Lower leg skin (tissue), 4 donors: ENCODE measurements around the gene RAB11FIP3. TPM values are rescaled to one million over a fixed set of nuclear protein-coding genes. Genes with fewer than 3 reads are reported as not detected.

Experiments
- DNase-seq, 2 donors: peaks; one replicate each; pipeline ENCODE4 v3.0.0-alpha.2; 2019; ENCODE audit warnings: low spot score in 2 of 2
- H3K4me3 ChIP-seq: fragments of 200-600 bp; sonication (generic); 2 replicates; pipeline ENCODE4 v1.5.1; 2017; ENCODE audit warnings: mild to moderate bottlenecking, low read depth; ENCODE audit not compliant: poor library complexity, severe bottlenecking
- POLR2A ChIP-seq, 2 donors: fragments of 450-650 bp; IDR thresholded peaks; one replicate each; pipeline ENCODE4 v1.6.1; 2016 to 2017; ENCODE audit warnings: antibody characterized with exemption in 2 of 2, mild to moderate bottlenecking in 1 of 2, moderate library complexity in 1 of 2
- WGBS, 2 donors: methylation state at CpG; one replicate each; pipeline ENCODE4 v1.1.5; 2018; 5-methylcytosine and 5-hydroxymethylcytosine counted together
- intact Hi-C: fragments of 100-400 bp; cut with DNase I; formaldehyde crosslinking; loops from one replicate; pipeline ENCODE4 v1.15.0; 2023; ENCODE audit warnings: low total_unique reads
- total RNA-seq, 4 donors: library from RNA; depleted of rRNA; stranded (reverse); fragments of >200 nt; gene quantifications; one replicate each; pipeline ENCODE4 v1.1.0, GENCODE V29; 2016
- TF ChIP-seq, protein P1 (sequence below), 3 donors: fragments of 450-650 bp; IDR thresholded peaks; one replicate each; pipeline ENCODE4 v1.5.1; 2016; ENCODE audit warnings: antibody characterized with exemption in 3 of 3, mild to moderate bottlenecking in 3 of 3, moderate library complexity in 2 of 3

Gene RAB11FIP3
- total RNA-seq, 4 donors from 2014 or later = 22.1 to 66.3 (median 27.7) TPM

DNA sequence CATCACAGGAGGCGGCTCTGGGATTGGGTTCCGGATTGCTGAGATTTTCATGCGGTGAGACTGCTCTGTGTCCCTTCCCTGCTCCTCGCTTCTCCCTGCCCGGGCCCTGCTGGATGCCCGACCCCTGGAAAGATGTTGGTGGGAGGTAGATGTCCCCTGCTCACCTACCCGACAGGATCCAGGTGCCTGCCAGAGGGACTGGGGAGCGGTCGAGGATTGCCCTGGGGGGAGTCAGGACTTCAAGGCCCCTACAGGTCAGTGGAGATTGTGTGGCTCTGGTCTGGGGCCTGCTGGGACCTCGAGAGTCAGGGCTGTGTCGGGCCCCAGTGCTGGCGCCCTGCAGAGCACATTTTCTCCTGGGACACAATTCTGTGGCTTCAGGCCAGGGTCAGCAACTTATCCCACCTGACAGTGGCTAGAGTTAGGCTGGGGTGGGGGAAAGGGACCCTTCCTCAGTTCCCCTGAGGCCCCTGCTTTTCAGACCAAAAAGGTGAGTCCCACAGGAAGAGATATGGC lies 20.4 kb upstream of the RAB11FIP3 start:
- no peak overlapping the region for H3K4me3 ChIP-seq
- intact Hi-C loops = no loop called here
- 87 to 89% methylated on average over 9 to 12 of the region's 12 CpGs for WGBS, 2 donors

DNA sequence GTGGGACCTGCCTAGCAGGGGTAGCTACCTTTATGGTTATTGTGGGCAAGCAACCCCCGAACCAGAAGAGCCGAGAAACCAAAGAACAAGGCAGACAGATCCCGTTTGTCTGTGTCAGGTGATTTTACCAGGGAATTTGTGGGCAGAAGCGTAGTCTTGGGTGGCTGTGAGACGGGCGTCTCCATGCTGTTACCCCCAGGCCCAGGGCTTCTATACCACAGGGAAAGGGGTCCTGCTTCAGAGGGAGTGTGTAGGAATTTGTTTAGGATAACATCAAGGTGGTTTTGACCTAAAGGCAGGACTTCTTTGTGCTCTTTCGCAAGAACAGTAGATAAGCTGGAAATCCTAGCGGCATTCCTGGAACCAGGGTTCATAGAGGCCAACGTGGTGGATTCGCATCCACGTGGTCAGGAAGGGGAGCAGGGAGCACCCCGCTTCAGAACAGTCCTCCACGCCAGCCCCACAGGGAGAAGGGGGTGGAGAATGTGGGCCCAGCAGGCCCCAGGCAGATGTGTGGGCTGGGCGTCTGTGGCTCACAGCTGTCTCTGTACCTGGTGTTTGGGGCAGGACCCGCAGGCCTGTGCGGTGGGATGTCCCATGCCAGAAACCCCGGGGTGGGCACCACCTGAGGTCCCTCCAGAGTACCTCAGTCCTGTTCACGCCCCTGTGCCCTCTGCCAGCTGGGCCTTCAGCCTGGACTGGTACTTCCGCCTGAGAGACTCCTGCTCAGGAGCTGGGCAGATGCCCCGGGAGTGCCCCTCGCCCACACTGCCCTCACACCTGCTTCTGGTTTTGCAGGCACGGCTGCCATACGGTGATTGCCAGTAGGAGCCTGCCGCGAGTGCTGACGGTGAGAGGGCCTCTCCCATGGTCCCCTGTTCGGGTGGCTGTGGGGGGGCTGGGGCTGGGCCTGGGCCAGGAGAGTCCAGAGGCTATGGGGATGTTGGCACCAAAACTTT lies 19.6 kb upstream of the RAB11FIP3 start:
- TF ChIP-seq, protein P1, sequence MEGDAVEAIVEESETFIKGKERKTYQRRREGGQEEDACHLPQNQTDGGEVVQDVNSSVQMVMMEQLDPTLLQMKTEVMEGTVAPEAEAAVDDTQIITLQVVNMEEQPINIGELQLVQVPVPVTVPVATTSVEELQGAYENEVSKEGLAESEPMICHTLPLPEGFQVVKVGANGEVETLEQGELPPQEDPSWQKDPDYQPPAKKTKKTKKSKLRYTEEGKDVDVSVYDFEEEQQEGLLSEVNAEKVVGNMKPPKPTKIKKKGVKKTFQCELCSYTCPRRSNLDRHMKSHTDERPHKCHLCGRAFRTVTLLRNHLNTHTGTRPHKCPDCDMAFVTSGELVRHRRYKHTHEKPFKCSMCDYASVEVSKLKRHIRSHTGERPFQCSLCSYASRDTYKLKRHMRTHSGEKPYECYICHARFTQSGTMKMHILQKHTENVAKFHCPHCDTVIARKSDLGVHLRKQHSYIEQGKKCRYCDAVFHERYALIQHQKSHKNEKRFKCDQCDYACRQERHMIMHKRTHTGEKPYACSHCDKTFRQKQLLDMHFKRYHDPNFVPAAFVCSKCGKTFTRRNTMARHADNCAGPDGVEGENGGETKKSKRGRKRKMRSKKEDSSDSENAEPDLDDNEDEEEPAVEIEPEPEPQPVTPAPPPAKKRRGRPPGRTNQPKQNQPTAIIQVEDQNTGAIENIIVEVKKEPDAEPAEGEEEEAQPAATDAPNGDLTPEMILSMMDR (IDR thresholded peaks at IDR 0.05) = no peak
- TF ChIP-seq POLR2A (IDR thresholded peaks at IDR 0.05) = no peak
- intact Hi-C loops = no loop called here
- no peak overlapping the region for H3K4me3 ChIP-seq
- 82 to 87% methylated on average over 24 to 27 of the region's 27 CpGs for WGBS, 2 donors
- DNase-seq = no peak

More for the DNA sequence above, 20.4 kb upstream of the RAB11FIP3 start:
- DNase-seq = no peak
- TF ChIP-seq POLR2A (IDR thresholded peaks at IDR 0.05) = no peak
- TF ChIP-seq, protein P1 (IDR thresholded peaks at IDR 0.05) = no peak

DNA sequence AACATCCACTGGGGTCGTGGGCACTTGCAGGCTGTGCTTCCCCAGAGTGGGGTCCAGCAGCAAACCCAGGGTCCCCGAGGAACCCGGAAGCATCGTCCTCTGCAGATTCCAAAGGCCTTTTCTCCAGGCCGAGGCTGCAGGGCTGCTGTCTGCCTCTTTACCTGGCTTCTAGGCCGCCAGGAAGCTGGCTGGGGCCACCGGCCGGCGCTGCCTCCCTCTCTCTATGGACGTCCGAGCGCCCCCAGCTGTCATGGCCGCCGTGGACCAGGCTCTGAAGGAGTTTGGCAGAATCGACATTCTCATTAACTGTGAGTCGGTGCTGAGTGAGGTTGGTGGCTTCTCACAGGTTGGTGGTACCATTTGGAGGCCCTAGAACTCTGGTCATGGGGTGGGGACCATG lies 18.2 kb upstream of the RAB11FIP3 start:
- intact Hi-C loops = no loop called here
- WGBS, 2 donors = 84 to 87% methylated on average over 14 of the region's 16 CpGs
- no peak for TF ChIP-seq POLR2A (IDR thresholded peaks at IDR 0.05)
- TF ChIP-seq, protein P1 (IDR thresholded peaks at IDR 0.05) = no peak
- DNase-seq = no peak
- no peak overlapping the region for H3K4me3 ChIP-seq

DNA sequence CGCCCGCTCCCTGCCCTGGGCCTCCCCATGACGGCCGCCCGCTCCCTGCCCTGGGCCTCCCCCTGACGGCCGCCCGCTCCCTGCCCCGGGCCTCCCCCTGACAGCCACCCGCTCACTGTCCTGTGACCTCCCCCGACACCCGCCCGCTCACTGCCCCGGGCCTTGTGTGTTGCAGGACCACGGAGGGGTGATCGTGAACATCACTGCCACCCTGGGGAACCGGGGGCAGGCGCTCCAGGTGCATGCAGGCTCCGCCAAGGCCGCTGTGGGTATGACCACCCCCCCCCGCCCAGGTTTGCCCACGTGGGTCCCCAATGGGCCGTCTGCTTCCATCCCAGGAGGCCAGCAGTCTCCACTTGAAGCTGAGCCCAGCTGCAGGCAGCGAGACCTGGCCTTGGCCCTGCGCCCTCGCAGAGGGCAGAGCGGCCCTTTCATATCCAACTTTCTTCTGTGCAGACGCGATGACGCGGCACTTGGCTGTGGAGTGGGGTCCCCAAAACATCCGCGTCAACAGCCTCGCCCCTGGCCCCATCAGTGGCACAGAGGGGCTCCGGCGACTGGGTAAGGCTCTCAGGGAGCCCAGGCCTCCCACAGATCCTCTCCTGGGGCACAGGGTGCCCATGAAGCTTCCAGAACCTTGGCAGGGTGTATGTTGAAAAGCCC lies 14.8 kb upstream of the RAB11FIP3 start:
- WGBS, 2 donors = 93% methylated on average over 33 to 34 of the region's 36 CpGs
- no peak for TF ChIP-seq POLR2A (IDR thresholded peaks at IDR 0.05)
- TF ChIP-seq, protein P1 (IDR thresholded peaks at IDR 0.05) = no peak
- no peak for DNase-seq
- no peak overlapping the region for H3K4me3 ChIP-seq
- intact Hi-C loops = no loop called here

DNA sequence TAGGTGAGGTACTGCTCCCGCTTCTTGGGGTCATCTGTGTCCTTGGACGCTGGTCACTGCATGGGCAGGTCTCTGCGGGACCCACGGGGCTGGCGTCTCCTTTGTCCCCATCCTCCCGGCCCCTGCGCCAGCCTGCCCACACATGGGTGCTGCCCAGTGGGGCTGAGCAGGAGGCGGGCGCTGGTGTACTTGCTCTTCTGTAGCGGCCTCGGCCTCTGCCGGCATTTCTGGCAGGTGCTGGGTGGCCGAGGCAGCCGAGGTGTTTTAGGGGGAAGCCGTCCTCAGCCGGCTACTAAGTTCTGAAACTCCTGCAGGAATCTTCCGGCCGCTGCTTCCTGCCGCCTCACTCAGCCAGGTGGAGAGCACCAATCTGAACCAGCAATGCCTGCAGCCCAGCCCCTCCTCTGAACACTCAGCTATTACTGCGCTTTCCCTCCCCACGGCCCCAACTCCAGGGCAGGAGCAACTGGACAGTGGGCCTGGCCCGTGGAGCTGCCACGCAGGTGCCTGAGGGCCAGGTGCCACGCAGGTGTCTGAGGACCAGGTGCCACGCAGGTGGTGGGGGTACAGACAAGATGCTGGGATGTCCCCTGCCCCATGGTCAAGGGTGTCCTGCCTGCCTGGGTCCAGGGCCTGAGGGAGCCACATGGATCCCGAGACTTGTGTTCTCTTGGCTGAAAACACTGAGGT lies 13.7 kb upstream of the RAB11FIP3 start:
- WGBS, 2 donors = 91 to 94% methylated on average over 22 to 26 of the region's 26 CpGs
- no peak for DNase-seq
- H3K4me3 ChIP-seq = no peak overlapping the region
- TF ChIP-seq POLR2A (IDR thresholded peaks at IDR 0.05) = no peak
- TF ChIP-seq, protein P1 (IDR thresholded peaks at IDR 0.05) = no peak
- intact Hi-C loops = no loop called here
